Uterus (tissue), 2 donors: ENCODE measurements around the gene CIP2A.

Source experiments
- POLR2A ChIP-seq, 2 donors: fragments of 450-650 bp; IDR thresholded peaks; one replicate each; pipeline ENCODE4 v1.6.1; 2016; ENCODE audit warnings: antibody characterized with exemption in 2 of 2, mild to moderate bottlenecking in 1 of 2, moderate library complexity in 1 of 2
- TF ChIP-seq, protein P1 (sequence below), 4 experiments: fragments of 200-600 bp in 2 of 4; fragments of 450-650 bp in 2 of 4; sonication (generic) in 2 of 4; IDR thresholded peaks; one replicate each; pipeline ENCODE4 v1.5.1; 2016 to 2019; ENCODE audit warnings: antibody characterized with exemption in 4 of 4, mild to moderate bottlenecking in 2 of 4, moderate library complexity in 1 of 4

- TF ChIP-seq, protein P1, sequence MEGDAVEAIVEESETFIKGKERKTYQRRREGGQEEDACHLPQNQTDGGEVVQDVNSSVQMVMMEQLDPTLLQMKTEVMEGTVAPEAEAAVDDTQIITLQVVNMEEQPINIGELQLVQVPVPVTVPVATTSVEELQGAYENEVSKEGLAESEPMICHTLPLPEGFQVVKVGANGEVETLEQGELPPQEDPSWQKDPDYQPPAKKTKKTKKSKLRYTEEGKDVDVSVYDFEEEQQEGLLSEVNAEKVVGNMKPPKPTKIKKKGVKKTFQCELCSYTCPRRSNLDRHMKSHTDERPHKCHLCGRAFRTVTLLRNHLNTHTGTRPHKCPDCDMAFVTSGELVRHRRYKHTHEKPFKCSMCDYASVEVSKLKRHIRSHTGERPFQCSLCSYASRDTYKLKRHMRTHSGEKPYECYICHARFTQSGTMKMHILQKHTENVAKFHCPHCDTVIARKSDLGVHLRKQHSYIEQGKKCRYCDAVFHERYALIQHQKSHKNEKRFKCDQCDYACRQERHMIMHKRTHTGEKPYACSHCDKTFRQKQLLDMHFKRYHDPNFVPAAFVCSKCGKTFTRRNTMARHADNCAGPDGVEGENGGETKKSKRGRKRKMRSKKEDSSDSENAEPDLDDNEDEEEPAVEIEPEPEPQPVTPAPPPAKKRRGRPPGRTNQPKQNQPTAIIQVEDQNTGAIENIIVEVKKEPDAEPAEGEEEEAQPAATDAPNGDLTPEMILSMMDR (IDR thresholded peaks at IDR 0.05) = no peak
- TF ChIP-seq POLR2A (IDR thresholded peaks at IDR 0.05) = no peak
Measured at GRCh38 chr3:108527109-108527508, 62.1 kb downstream of the CIP2A start.
